Prostate gland (tissue), 2 donors: Measurements from ENCODE around the gene TPRN.

Experiments
- POLR2A ChIP-seq: fragments of 450-650 bp; IDR thresholded peaks from one replicate; pipeline ENCODE4 v1.6.1; 2016; ENCODE audit warnings: antibody characterized with exemption, mild to moderate bottlenecking
- POLR2AphosphoS5 ChIP-seq: sonication (generic); formaldehyde crosslinking; IDR thresholded peaks from one replicate; pipeline ENCODE4 v1.6.1; 2017; ENCODE audit warnings: antibody characterized with exemption
- TF ChIP-seq, protein P1 (sequence below), 4 experiments: fragments of 200-600 bp in 2 of 4; fragments of 450-650 bp in 2 of 4; sonication (generic) in 2 of 4; IDR thresholded peaks; 1 replicate in 3 of 4; 2 replicates in 1 of 4; pipeline ENCODE4 v1.5.1; 2016 to 2019; ENCODE audit warnings: antibody characterized with exemption in 4 of 4, mild to moderate bottlenecking in 2 of 4, moderate library complexity in 2 of 4

DNA sequence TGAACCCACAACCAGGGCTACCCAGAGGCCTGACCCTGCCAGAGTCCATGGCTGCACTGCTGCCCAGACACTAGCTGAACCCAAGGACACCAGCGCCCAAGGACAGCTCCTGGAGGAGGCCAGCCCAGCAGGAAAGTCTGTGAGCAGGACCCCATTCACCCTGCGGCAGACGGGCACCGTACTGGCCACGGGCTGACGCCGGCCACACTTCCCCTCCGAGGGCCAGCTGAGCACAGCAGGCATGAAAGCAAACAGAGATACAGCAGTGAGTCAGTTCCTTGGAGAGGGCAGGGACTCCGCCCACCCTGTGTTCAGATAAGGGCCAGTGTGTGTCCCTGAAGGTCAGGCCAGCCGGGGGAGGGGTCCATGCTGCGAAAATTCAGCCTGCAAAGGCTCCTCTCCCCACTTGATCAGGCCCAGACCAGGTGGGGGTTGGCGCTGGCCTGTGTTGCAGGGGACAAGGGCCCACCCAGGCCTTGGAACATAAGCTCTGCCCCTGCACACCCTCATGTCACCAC, 18.3 kb upstream of the TPRN start:
- TF ChIP-seq, protein P1, sequence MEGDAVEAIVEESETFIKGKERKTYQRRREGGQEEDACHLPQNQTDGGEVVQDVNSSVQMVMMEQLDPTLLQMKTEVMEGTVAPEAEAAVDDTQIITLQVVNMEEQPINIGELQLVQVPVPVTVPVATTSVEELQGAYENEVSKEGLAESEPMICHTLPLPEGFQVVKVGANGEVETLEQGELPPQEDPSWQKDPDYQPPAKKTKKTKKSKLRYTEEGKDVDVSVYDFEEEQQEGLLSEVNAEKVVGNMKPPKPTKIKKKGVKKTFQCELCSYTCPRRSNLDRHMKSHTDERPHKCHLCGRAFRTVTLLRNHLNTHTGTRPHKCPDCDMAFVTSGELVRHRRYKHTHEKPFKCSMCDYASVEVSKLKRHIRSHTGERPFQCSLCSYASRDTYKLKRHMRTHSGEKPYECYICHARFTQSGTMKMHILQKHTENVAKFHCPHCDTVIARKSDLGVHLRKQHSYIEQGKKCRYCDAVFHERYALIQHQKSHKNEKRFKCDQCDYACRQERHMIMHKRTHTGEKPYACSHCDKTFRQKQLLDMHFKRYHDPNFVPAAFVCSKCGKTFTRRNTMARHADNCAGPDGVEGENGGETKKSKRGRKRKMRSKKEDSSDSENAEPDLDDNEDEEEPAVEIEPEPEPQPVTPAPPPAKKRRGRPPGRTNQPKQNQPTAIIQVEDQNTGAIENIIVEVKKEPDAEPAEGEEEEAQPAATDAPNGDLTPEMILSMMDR (IDR thresholded peaks at IDR 0.05): no peak
- TF ChIP-seq POLR2AphosphoS5 (no peak), POLR2A (no peak)
